HG02938 (cell line): ENCODE measurements around the gene IPO4.

Experiments
- ATAC-seq: cut with Tn5 transposase; IDR thresholded peaks from one replicate; pipeline ENCODE4 v1.9.1; 2021; ENCODE audit warnings: mild to moderate bottlenecking, moderate library complexity; ENCODE audit not compliant: unreplicated experiment

IPO4 gene

DNA sequence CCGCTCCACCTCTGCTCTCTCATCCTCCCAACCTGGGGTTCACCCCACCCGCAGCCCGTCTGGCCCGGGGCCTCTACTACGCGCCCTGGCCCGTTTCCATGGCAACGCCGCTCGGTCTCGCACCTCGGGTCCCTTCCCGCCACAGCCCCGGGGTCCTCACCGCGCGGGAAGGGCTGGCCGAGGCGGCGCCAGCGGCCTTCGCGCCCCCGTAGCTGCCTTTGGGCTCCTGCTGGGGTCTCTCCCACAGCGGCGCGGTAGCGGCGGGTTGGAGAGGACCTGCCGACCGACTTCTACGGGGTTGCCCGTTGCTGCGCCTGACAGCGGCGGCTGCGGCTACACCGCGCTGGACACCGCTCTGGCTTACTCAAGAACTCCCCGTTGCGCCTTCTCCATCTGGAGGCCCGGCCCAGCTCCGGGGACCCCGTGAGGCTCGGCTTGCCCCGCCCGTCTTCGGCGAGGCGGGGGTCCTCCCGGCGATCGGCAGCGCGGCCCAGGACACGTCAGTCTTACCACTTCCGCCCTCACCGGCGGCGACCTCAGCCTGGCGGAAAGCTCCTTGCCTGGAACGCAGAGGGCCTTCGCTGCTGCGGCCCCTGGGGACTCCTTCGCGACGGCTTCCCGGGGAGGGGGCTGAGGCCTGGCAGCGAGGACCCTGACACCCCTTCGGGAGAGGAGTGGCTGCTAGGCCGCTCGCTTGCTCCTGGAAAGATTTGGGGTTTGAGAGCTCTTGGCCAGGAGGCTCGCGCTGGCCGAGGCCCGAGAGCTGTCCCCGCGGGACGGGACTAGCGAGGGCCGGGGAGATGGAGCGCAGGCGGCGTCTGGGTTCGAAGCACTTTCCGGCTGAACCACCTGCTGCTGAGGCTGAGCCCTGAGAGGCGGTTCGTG, 6.8 kb upstream of the IPO4 start, which contains the start of gene TM9SF1:
Gene TM9SF1, minus strand, starts transcription at position 256 of the 885 bp plus-strand sequence. CDS start 422 bp downstream, outside the sequence.
- peak; percentile 79 for ATAC-seq

DNA sequence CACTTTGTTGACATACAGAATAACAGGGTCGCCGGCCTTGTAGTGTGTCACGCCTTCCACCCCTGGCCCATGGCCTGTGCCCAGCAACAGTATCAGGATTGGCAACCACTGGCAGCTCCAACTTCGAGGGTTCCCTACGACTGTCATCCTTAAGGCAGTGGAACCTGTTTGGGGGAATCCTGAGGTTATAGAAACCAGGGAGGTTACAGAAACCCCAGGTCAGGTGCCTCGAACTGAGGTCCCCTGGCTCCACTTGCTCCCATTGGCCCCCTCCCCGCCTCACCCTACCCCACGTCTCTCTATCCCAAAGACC, 6.2 kb upstream of the IPO4 start:
- no peak for ATAC-seq

DNA sequence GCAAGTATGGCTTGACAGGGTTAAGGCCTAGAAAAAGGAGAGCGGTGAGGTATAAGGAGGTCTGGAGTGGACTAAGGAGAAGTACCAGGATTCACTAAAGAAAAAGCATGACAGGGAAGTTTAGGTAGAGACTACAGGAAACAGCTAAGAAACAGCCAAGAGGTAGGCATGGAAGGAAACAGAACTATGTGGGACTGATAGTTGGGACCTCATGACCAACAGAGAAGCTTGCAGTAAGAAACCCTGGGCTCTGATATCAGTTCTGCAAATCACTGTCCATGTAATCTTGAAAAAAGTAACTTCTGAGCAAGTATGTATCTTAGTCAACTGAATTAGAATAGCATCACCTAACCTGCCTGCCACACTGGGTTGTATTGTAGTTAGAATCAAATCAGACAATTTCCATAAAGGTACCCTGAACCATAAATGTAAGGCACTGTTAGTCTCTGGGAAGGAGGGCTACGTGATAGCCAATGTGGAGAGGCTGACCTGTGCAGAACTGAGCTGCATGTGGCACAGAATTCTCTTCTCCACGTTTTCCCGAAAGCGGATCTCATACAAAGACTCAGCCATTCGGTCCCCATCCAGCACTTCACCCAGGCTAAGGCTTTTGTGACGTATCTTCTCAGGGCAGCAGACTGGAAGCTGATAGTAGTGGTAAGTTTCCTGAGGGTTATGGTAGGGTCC, 5.7 kb upstream of the IPO4 start:
- no peak for ATAC-seq

DNA sequence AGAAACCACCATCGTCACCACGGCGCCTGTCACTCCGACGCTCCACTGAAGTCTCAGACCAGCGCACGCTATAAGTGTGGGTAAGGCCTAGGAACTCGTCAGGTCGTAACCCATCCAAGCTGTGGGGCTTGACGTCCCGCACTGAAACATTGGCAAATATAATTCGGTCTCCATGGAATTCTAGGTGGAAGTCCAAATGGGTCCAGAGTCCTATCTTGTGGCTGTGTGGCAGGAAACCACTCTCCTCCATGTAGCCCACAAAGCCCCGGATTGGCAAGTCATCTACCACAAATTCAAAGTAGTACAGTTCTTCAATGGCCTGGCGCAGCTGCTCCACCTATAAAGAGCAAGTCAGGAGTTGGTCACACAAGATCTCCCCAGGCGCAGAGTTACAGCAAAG, 4.3 kb upstream of the IPO4 start:
- no peak for ATAC-seq

DNA sequence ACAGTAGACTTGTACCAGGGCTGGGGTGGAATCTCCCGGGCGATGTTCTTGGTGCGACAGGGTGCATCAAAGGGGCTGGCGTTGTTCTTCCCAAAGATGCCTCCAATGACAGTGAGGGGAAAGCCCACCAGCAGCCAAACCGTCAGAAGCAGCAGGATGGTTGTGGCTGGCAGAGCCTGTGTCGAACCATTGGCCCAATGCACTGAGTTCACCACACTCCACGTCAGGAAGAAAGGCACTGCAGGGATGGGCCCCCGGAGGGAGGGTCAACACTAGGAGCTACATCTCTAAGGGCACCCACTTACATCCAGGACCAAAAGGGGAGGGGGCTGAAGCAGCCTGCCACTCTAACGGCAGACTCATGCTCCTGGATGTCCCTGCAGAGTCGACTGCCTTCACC, 1.8 kb upstream of the IPO4 start:
- ATAC-seq, result no peak

DNA sequence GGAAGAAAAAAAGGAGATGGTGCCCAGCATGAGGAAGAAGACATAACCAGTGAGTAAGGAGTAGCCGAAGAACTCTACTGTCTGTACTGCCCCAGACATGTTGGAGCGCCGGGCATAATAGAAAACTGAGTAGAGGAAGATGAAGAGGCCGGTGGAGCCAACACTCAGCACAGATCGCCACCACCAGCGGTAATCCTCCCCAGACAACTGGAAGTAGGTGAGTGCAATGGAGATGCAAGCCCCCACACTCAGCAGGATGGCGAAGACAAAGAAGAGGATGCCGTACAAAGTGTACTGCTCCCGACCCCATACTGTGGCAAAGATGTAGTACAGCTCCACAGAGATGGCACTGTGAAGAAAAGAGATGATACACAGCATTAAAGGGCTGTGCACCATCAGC, 844 bp upstream of the IPO4 start:
- no peak for ATAC-seq

DNA sequence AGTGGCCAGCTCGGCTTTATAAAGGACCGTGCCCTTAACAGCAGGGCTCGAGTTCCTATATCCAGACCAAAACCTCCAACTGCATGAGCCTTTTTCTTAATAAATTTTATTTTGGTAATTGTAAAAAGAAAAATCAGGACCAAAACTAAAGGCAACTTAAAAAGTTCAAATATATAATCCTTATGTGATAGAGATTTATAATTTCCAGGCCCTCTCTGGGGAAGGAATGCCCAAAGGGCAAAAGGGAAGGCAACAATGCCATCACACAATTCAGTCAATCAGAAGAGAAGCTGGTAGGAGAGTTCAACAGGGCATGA, 401 bp upstream of the IPO4 start:
- ATAC-seq, result no peak

DNA sequence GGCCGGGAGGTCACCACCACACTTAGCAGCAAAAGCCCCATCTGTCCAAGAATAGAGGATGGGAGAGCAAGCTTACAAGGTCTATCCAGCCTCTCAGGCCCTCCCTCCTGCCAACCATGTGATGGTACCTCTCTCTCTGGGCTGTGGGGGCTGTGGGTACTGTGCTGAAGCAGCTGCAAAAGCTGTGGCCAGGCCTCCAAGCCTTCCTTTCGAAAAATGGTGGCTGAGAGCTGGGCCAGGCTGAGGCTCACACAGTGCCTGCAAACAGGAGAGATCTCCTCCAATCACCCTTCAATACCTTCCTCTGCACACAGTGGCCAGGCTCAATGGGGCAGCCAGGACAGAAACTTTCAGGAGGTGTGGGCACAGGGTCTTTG, 1.1 kb downstream of the IPO4 start:
- ATAC-seq, result no peak

DNA sequence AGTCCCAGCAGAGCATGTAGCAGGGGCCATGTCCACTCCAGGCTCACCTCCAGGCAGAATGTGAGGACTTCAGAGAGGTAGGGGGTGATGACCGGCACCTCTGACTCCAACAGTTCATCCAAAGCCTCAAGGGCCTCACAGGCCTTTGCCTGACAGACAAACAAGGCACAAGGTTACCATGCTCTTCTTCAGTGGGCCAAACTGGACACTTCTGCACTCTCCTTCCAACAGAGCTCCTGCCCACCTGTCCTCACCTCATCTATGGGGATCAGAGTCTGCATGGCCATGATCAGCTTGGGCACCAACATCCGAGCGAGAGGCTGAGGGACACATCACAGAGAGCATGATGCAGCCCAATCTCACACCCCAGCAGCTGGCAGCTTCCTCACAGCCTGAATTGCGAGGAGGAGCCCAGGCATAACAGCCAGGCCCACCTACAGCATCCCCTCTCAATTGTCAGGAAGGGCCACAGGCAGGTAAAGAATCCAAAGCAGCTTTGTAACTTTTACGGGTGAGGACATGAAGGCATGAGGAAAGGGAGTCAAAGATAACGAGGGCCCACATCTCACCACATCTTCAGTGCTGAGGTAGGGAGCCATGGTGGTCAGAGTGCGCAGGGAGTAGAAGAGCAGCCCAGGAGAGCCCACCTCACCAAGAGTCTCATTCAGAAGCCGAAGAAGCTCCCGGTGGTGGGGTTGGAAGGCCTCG, 1.6 kb downstream of the IPO4 start:
- no peak for ATAC-seq

DNA sequence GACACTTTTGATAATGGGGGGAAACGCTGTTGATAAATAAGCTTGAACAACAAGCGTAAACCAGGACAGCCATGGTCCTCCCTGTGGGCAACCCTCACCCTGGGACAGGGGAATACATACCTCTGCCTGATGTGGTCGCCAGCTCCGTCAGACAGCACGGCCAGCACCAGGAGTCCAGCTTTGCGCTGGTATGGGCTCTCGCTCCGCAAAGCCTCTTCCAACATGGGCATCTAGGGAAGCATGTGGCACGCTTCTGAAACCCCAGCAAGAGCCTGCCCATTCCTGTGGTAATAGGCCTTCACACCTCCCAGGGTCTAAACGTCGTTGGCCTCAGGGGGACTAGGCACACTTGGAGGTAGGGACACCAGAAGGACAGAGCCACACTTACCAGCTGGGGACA, 2.9 kb downstream of the IPO4 start:
- no peak for ATAC-seq

DNA sequence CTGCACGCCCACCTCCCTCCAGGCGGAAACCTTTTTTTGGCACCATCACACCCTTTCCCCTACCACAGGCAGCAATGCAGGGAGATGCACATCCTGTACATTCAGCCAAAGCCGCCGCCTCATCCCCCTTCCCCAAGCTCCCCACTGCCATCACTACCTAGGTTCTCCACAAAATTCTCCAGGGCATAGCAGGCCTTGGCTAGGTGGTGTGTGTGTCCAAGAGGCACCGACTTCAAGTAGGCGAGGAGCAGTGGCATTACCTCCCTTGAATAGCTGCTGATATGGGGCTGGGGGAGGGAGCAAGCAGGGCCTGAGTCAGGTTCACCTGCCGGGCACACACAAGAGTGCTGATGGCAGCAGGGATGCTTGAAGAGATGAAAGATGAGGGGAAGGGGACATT, 3.6 kb downstream of the IPO4 start:
- ATAC-seq, result no peak

DNA sequence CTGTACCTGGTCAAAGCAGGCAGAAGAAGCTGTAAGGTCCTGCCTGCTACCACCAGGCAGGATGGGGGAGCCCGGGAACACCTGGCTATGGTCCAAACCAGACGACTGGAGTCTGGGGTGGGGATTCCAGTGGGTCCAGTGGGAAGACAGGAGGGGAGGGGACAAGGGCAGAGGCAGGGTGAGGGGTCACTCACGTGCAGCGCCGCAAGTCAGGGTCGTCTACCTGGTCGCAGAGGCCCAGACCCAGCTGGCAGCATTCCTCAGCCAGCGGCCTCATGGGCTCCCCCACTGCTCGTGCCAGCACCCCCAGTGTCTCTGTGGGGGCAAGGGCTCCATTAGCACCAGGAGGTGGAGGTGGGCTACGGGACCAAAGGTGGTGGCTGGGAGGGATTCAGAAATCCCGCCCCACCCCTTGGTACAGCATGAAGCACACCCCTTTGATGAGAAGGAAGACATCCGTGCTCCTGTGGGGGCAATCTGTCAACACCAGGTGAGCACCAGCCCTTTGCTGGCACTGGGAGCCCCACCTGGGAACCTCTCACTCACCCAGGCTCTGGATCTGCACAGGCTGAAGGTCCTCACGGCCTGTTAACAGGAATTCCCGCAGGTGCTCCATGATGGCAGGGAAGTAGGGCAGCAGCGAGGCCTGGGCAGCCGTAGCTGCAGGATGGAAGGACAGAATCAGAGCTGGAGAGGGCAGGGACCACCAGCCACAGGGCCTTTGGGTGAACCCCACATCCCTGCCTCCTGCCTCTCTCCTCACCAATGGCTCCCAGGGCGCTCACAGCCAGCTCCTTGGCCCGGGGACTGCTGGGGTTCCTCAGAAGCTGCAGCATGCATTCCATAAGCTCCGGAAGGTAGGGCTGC, 4.3 kb downstream of the IPO4 start:
- ATAC-seq, result no peak

DNA sequence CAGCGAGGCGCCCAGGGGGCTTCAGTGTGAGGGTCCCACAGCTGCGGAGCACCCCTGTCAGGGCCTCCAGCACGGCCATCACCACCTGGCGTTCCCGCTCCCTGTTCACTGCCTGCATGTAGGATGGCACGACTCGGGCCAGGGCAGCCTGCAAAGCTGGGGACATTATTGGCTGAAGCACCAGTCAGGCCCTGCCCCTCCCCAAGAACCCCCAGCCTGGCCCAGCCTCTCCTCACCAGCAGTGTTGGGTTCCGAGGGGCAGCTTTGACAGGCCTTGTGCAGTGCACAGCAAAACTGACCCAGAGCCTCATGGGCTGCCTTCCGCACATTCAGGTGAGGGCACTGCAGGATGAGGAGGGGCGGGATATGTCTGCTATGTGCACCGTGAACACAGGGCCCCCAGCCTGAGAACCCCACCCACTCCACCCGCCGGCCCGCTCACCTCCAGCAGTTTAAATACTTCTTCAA, 5.6 kb downstream of the IPO4 start:
- no peak for ATAC-seq

DNA sequence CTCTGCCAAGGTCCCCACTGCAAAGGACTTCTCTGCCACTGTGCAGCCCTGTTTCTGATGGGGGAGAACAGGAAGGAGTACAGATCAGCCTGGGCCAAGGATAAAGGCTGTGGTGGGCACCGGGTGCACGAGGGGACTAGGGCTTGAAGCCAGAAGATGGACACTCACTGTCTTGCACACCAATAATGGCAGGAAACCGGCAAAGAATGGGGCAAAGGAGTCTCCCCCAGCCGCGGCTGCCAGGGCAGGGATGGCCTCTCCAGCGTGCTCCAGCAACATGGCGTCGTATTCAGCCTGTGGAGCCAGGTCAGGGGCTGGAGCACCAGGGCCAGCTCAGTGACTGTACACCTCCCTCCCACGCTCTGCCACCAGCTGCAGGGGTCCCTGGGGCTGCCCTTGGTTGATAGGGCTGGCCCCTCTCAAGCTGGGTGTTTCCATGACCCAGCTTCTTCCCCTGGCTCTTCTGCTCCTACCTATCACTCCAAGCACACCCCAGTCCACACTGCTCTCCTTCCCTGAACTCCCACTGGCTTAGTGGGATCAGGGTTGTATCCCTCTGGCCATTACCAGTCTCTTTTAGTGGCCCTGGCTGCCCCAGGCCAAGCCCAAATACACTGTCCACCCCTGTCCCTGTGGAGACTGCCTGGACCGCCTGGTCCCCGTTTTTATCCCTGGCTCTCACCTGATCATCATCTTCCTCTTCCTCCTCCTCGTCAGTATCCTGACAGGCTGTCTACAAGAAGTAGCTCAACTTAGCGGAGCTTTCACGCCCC, 6.3 kb downstream of the IPO4 start:
- no peak for ATAC-seq

DNA sequence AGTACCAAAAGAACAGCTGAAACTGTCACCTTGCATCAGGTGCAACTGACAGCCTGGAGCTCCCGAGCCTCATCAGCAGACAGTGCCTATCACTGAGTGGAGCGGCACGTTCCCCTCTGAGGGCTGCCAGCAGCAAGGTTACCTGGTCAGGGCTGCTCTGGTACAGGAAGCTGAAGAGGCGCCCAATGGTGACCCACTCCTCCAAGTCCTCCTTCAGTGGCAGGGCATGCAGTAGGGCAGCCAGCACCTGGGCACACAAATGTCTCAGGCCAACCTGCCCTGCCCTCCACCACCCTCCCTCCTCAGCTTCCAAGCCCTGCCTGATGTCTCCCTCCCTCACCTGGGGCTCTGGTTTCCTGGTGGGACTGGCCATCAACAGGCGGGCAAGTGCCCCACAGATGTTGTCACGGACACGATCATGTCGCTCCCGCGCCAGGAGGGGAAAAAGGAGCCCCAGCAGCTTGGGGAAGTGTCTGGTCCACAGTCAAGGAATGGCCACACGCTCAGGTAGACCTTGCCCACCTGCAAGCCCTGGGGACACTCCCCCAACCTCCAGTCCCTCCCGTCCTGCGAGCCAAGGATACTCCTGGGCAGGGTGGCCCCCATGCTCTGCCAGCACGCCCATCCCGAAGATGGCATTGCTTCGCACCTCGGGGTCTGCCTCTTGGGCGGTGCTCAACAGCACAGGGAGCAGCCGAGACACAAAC, 7.1 kb downstream of the IPO4 start:
- no peak for ATAC-seq

DNA sequence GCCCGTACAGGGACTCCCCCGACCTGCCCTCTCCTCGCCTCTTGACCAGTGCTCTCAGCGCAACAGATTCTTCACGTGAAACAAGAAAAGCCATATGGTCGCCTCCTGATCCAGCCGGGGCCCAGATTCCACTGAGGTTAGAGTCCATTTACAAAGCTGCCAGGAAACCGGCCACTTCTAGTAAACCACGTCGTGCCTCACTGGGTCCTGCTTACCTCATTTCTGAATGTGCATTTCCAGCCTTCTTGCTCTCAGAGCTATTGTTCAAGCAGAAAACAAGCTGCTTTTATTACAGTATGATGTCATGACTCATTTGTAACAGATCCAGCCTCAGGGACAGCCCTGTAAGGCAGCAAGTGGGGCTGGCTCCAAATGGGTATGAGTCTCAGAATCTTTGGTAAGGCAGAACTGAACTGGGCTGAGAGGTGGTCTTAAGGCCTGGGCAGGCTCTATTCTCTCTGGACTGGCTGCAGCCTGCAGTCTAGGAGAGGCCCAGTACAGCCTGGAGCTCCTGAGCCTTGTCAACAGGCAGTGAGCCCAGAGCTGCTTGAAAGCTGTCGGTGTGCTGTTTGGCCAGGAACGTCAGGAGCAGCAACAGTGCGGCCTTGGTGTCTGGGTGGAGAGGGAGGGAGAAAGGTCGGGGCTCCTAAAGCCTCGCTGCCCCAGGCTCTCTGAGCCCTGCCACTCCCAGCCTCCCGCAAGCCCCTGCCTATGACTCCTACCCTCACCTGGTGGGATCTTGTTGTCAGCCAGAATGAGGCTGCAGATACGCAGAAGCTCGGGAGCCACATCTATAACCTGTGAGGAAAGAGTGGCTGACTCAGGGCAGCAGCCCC, 8.4 kb downstream of the IPO4 start:
- no peak for ATAC-seq

DNA sequence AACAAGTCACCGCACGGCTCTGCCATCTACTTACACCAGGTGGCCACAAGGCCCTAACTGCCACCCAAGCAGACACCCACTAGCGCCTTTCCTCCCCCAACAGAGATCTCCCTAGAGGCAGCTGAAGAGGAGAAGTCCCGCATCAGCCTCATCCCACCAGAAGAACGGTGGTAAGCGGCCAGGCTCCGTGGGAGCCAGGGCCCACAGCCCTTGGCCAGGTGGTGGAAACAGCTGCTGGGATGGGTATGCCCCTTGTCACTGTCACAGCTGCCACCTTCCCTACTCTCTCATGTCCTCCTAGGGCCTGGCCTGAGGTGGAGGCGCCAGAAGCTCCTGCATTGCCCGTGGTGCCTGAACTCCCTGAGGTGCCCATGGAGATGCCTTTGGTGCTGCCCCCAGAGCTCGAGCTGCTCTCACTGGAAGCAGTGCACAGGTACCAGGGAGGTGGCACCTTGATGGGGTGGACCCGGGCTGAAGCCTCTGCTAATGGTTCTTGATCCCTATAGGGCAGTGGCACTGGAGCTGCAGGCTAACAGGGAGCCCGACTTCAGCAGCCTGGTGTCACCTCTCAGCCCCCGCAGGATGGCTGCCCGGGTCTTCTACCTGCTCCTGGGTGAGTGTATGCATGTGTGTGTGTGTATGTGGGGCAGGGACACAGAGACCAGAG, 9.2 kb downstream of the IPO4 start:
- ATAC-seq, result no peak
